Stimulated activated CD4-positive, alpha-beta T cell treated with anti-CD3 and anti-CD28 coated beads, Interleukin-2, amount 100 ng/mL, for 4 hours (primary cell): ENCODE data around the gene RMI1.
"Not testable (repeated sequence)": the region's sequence is repeated elsewhere in the genome, so short reads cannot be mapped to it uniquely, and the experiment has no call there.

Source experiments
- DNase-seq: peaks from one replicate; pipeline ENCODE4 v3.0.0-alpha.2; 2020; ENCODE audit warnings: low read depth

Gene RMI1

DNA sequence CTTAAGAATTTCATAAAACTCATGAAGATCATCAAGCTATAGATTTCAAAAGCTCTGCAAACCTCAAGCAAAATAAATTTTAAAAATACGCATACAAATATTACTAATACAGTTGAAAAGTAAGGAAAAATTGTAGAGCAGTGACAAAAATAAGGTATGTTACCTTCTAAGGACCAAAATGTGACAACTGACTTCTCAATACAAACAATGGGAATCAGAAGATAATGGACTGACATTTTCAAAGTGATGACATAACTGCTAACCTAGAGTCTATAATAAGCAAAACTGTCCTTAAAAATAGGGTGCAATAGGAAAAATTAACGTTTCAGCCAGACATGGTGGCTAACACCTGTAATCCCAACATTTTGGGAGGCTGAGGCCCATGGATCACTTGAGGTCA is 27.1 kb downstream of the RMI1 start:
- no peak for DNase-seq

GRCh38 chr9:84024041-84024575 is 43.5 kb downstream of the RMI1 start:
- DNase-seq: no peak

GRCh38 chr9:84027201-84027600 is 46.6 kb downstream of the RMI1 start:
- DNase-seq: no peak

GRCh38 chr9:84031534-84031933 is 50.9 kb downstream of the RMI1 start:
- DNase-seq: no peak

- DNase-seq: not testable (repeated sequence)
Measured at GRCh38 chr9:84041857-84042256, 61.3 kb downstream of the RMI1 start.

DNA sequence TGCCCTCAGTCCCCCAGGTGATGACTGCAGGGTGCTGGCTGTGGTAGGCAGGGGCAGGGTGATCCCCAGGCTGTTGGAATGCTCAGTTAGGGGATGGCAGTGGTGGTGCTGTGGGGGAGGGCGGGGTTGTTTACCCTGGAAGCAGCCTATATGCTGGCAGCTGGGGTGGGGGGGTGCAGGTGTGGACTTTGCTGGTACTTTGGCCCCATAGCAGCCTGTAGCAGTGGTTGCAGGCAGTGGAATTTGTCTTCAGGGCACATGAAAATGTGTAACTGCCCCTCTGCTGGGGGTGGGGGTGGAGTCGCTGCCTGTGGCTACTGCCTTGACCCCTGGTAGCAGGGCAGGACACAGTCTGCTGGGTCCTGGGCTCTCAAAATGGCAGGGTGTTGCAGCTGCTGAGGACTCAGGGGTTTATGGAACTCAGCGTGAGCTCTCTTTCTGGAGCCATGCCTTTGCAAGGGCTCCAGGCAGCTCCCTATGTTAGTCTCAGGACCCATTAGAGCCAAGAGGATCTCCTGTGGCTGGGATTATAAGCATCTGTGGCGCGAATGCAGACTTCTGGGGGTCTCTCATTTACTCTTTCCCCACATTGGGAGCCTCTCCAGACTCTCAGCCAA is 65.0 kb downstream of the RMI1 start:
- DNase-seq: no peak
